Islet of Langerhans (tissue), 1 donor: ENCODE data around the gene PLXNA3.
"Not testable (repeated sequence)": the region's sequence is repeated elsewhere in the genome, so short reads cannot be mapped to it uniquely, and the experiment has no call there.

Source experiments
- FAIRE-seq: peaks from one replicate; lab custom pipeline; 2011; peaks lifted over from hg19 to GRCh38; lab: Jason Lieb, UNC

The PLXNA3 gene

GRCh38 chrX:154481195-154481594 lies 23.1 kb downstream of the PLXNA3 start:
- no peak for FAIRE-seq

DNA sequence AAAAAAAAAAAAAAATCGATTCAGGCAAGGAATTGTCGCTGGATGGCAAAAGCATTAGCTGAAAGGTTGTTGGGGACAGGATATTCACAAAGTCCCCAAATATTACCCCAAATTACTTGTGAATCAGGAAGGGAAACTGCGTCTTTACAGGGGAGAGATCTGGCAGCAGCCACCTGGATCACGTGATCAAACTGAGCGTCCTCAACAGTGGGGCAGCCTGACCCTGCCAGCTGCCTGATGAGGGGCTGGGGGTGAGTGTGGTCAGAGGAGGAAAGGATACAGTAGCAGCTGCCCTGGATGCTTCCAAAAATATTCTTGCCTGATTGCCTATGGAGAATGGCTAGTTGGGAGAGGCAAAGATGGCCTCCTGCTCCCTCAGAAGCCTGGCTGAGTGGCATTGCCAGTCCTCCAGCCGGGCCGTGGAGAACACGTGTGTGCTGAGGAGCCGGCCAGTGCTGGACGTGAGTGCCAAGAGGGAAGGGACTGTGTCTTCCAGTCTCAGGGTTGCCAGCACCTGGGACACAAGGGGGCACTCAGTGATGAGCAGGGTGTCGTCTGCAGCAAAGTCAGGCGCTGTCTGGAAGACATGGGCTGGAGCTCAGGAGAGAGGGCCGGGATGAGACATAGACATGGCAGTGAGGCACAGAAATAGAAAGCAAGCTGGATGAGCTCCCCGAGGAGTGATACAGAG lies 24.0 kb downstream of the PLXNA3 start:
- FAIRE-seq = no peak

- FAIRE-seq = no peak
Measured at GRCh38 chrX:154482786-154483185, 24.7 kb downstream of the PLXNA3 start.

DNA sequence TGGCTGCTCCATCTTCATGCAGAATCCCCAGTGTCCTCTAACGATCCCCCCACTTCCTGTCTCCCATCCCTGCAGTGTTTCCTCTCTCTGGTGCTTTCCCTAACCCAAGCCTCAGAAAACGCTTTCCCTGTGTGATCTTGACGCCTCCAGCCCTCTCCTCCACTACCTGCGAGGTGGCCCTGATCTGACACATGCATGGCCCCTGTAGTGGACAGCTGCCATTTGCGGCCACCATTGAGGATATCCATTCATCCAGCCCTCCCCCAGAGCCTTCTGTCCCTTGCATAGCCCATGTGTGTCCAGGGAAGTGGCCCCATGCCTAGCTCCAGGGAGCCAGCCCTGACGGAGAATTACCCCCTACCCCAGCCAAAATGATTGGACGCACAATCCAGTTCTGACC lies 25.2 kb downstream of the PLXNA3 start:
- no peak for FAIRE-seq

- FAIRE-seq = no peak
Measured at GRCh38 chrX:154484255-154485149, 26.4 kb downstream of the PLXNA3 start.

- FAIRE-seq = no peak
Measured at GRCh38 chrX:154485150-154486051, 27.3 kb downstream of the PLXNA3 start.

DNA sequence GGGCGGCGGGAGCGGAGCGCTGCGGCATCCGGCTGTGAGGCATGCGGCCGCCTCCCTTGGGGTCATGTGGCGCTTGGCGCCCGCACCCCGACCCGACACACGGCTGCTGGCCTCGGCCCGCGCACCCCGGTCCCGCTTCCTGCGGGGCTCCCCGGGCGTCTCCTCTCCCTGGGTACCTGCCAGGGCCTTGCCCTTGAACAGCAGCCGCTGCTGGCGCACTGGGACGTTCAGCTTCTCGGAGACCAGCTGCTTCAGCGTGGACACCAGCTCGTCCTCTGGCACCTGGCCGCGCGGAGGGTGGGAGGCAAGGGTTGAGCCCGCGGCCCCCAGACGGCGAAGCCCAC lies 27.9 kb downstream of the PLXNA3 start:
- FAIRE-seq = no peak

DNA sequence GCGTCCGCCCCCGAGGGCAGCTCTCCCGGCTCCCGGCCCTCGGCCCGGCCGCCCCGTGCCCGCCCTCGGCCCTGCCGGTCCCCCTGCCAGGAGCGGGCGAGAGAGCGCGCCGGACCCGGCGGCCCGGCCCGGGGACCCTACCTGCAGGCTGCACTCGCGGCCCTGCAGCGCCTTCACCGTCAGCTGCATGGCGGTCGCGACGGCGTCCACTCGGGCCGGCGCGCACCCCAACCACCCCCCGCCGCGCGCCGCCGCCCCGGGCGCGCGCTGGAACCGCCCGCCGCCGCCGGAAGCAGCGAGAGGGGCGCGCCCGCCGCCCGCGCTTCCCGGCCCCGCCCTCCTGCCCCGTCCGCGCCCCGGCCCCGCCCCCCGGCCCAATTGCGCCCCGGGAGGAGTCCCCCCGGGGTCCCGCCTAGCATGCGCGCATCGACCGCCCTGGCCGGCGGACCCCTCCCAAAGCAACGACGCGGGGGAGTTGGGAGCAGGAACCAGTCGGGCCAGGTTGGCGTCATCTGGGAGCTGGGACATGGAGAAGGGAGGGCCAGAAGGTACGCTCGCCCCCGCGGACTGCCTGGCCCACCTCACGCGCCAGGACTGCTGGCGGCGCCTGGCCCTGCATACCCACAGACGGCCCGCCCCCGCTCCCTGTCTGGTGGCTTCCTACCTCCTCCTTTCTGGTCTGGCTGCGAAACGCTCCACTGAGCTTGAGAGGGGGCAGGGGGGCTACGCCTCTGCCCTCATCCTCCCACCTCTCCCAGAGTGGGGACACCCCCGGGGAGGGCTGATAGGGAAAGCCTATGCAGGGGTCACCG lies 28.5 kb downstream of the PLXNA3 start, which contains the start of gene UBL4A:
UBL4A (minus strand) TSS at position 220 of the 812 bp plus-strand sequence; CDS start at position 189, 31 bp downstream.
- FAIRE-seq = no peak

DNA sequence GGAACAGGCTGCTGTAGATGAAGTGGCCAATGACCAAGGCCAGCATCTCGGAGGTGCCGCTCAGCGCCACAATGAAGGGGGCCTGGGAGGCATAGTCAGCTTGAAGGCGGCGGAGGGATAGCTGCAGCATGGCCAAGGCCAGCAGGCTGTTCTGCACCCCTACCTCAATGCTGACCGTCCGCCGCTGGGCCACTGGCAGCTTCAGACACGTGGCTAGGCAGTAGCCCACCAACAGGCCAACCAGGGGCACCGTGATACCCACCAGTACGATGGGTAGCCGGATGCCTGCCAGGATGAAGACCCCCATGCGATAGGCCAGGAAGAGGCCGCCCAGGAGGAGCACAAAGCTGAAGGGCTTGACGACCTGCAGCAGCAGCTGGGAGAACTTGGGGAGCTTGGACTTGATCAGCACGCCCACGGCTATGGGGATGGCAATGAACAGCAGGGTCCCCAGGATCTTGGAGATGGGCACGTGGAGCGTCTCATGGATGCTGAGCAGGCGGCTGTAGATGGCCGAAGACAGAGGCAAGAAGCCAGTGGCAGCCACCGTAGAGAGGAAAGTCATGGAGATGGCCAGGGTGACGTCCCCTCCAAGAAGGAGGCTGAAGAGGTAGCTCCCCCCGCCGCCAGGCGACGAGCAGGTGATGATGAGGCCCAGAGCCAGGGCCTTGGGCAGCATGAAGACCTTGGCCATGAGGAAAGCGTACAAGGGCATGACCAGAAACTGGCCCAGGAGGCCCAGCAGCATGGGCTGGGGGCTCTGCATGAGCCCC lies 29.6 kb downstream of the PLXNA3 start:
- FAIRE-seq = no peak

- no peak for FAIRE-seq
Measured at GRCh38 chrX:154488336-154489075, 30.4 kb downstream of the PLXNA3 start.

GRCh38 chrX:154489182-154489581 lies 31.1 kb downstream of the PLXNA3 start:
- no peak for FAIRE-seq

DNA sequence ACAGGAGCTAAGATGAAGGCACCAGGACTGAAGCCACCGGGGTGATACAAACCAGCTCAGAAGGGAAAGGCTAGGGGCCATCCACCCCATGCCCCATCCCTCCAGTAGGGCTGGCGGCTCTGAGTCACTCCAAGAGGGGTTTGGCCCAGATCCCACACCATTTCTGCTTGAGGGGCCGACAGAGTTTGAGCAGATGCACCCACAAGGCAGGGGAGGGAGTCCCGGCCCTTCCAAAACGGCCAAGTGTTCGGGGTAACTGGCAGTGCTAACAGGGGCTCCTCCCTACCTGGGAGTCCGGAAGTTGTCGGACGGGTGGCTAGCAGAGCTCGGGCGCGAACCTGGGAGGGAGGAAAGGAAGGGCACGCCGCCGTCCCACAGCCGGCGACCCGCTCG lies 31.9 kb downstream of the PLXNA3 start:
- no peak for FAIRE-seq

- peak; percentile 41 for FAIRE-seq
Measured at GRCh38 chrX:154490414-154491083, 32.5 kb downstream of the PLXNA3 start, which contains the start of gene SLC10A3. Gene SLC10A3 (minus strand): TSS chrX:154490629. CDS start chrX:154488940, 1,689 bp downstream.

GRCh38 chrX:154494715-154495114 lies 36.6 kb downstream of the PLXNA3 start:
- no peak for FAIRE-seq

DNA sequence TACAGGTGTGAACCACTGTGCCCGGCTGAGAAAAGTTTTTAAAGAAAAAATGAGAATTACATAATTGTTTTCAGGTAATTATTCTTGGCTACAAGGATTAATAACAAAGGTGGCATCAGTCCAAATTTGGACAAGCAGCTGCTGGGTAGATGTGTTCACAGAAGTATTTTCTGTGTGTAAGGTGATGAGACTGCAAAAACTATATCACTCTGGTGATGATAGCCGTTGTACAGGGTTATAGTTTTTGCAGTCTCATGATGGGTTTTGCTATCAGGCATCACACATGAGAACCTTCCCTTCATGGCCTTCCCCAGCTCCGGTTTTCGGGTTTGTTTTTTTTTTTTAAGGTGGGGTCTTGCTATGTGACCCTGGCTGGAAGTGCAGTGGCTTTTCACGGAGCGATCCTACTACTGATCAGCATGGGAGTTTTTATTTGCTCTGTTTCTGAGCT lies 37.4 kb downstream of the PLXNA3 start:
- FAIRE-seq = no peak

- FAIRE-seq = not testable (repeated sequence)
Measured at GRCh38 chrX:154496591-154497137, 38.6 kb downstream of the PLXNA3 start.

- FAIRE-seq = not testable (repeated sequence)
Measured at GRCh38 chrX:154501423-154501822, 43.3 kb downstream of the PLXNA3 start.

DNA sequence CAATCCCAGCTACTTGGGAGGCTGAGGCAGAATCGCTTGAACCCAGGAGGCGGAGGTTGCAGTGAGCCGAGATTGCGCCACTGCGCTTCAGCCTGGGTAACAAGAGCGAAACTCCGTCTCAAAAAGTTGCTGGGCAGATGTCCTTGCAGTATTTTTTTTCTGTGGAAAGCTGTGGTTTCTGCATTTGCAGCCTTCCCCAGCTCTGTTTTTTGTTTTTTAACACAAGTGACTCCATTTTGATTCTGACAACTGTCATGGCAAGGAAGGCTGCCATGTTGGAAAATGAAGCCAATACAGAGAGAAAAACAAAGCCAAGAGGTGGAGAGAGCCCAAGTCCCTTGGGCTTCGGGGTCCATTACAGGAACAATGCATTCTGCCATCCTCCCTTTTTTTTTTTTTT lies 44.0 kb downstream of the PLXNA3 start:
- FAIRE-seq = no peak

DNA sequence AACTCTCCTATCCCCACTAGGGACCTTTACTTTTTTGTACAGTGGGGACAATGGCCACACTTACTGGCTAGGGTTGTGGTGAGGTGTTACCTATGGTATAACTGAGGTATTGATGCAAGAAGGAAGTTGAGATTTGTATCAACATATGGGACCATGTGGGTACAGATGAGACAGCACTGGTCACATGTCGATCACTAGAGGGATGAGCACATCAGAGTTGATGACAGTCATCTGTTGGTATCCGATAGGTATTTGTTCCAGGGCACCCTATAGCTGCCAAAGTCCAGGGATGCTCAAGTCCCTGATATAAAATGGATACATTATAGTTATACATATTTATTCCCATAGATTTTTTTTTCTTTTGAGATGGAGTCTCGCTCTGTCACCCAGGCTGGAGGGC lies 44.9 kb downstream of the PLXNA3 start:
- FAIRE-seq = no peak
